GM19438 (cell line): ENCODE results near the gene ECT2.
"Not testable (repeated sequence)": the region's sequence is repeated elsewhere in the genome, so short reads cannot be mapped to it uniquely, and the experiment has no call there.

Experiments
- ATAC-seq: cut with Tn5 transposase; IDR thresholded peaks from one replicate; pipeline ENCODE4 v1.9.1; 2021; ENCODE audit warnings: low read depth; ENCODE audit not compliant: unreplicated experiment

Gene ECT2

DNA sequence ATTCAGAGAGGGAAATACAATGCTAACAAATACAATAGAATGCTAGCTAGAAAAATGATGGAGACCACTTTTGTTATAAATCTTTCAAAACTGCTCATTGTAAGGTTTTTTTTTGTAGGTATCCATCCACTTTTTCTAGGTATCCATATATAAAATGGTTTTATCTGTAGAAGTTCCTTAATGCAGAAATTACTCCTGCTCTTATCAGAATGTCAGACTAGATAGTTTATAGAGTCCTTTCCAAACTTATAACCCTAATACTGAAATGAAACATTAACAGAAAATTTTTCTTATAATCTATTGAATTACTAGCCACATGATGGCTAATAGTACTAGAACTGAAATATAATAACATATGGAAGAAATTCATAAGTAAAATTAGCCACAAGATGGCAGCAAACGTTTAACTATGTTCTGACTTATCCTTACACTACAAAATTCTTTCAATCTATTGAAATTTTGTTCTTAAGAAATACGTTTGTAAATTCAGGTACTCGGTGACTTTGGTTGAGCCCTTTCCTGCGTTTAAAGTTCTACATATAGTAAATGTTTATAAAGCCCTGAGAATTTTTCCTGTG, 58.5 kb downstream of the ECT2 start:
- no peak for ATAC-seq

- ATAC-seq: no peak
Observed at GRCh38 chr3:172811099-172811498, 60.6 kb downstream of the ECT2 start.

DNA sequence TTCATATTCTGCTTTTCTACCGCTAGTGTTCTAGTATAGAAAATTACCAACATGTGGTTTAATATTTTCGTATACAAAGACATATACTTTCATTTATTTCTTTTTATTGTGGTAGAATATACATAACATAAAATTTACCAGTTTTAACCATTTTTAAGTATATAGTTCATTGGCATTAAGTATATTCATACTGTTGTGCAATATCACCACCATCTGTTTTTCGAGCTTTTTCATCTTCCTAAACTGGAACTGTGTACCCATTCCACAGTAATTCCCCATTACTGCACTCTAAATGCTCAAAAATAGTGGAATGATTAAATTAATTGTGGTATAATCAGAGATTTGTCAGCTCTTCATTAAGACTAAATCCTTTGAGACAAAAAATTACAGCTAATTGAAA, 62.9 kb downstream of the ECT2 start:
- no peak for ATAC-seq

DNA sequence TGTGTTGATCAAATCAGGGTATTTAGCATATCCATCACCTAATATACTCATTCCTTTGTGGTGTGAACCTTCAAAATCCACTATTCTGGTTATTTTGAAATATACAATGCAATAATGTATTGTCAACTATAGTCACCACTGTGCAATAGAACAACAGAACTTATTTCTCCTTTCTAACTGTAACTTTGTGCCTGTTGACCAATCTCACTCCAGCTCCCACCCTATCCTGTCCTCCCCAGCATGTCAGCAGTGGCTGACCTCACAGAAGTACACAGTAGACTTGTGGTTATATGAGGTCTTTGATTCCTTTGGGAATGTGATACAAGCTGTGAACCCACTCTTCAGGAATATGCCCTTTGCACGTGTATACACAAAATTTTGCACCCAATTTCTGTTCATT, 64.2 kb downstream of the ECT2 start:
- ATAC-seq: no peak

GRCh38 chr3:172815857-172816256, 65.3 kb downstream of the ECT2 start:
- ATAC-seq: no peak

- no peak for ATAC-seq
Observed at GRCh38 chr3:172816281-172816680, 65.8 kb downstream of the ECT2 start.

DNA sequence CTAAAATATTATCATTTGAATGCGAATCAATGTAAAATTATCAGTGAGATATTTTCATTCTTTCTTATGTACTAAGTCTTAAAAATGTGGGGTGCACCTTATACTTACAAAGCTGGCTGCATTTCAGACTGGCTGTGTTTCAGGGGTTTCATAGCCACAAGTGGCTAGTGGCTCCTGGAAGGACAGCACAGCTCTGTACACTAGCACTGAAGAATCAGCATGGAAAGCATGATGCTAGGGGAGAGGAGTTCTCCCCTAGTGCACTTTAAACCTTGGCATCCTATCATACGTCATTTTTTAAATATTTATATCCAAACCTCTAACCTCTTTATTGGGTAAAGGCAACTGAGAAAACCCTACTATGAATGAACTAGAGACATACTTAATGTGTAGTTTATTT, 66.4 kb downstream of the ECT2 start:
- ATAC-seq: no peak

GRCh38 chr3:172820492-172820891, 70.0 kb downstream of the ECT2 start:
- no peak for ATAC-seq

DNA sequence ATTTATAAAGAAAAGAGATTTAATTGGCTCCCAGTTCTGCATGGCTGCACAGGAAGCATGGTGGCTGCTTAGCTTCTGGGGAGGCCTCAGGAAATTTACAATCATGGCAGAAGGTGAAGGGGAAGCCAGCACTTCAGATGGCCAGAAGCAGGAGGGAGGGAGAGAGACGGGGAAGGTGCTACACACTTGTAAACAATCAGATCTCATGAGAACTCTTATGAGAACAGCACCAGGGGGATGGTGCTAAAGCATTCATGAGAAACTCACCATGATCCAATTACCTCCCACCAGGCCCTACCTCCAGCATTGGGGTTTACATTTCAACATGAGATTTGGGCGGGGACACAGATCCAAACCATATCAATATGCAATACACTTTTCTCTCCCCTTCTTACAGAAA, 73.7 kb downstream of the ECT2 start:
- no peak for ATAC-seq

DNA sequence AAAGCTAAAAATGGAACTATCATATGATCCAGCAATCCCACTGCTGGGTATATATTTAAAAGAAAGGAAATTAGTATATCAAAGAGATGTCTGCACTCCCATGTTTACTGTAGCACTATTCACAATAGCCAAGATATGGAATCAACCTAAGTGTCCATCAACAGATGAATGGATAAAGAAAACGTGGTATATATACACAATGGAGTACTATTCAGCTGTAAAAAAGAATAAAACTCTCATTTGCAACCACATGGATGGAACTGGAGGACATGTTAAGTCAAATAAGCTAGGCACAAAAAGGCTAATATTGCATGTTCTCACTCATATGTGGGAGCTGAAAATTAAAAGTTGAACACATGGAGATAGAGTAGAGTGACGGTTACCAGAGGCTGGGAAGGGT, 76.7 kb downstream of the ECT2 start:
- ATAC-seq: not testable (repeated sequence)

- ATAC-seq: no peak
Observed at GRCh38 chr3:172832983-172833382, 82.5 kb downstream of the ECT2 start.

- ATAC-seq: no peak
Observed at GRCh38 chr3:172836390-172836997, 86.0 kb downstream of the ECT2 start.

- ATAC-seq: no peak
Observed at GRCh38 chr3:172839679-172840078, 89.2 kb downstream of the ECT2 start.

GRCh38 chr3:172840463-172840862, 89.9 kb downstream of the ECT2 start:
- ATAC-seq: no peak

- no peak for ATAC-seq
Observed at GRCh38 chr3:172840913-172841312, 90.4 kb downstream of the ECT2 start.

GRCh38 chr3:172844428-172844827, 93.9 kb downstream of the ECT2 start:
- no peak for ATAC-seq

- ATAC-seq: peak; percentile 80
Observed at GRCh38 chr3:172846103-172846561, 95.6 kb downstream of the ECT2 start.

DNA sequence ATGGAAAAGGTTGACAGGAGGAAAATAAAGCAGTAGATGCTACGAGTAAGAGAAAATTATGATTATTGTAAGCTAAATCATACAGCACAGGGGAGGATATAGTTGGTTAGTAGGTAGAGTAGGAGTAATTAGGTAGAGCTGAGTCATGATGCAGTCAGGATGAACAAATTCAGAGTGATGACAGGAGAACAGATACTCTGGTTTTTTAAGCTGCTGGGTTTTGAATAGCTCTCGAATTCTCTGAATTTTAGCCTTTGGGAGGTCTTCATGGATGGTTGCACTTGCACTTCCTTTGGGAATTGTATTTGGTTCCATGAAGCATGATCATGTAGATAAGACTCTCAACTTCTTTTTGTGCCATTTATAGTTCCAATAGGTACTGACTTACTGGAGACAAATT, 96.2 kb downstream of the ECT2 start:
- ATAC-seq: no peak

- ATAC-seq: no peak
Observed at GRCh38 chr3:172847292-172847691, 96.8 kb downstream of the ECT2 start.

- ATAC-seq: no peak
Observed at GRCh38 chr3:172848910-172849309, 98.4 kb downstream of the ECT2 start.

- no peak for ATAC-seq
Observed at GRCh38 chr3:172853005-172853404, 102.5 kb downstream of the ECT2 start.

DNA sequence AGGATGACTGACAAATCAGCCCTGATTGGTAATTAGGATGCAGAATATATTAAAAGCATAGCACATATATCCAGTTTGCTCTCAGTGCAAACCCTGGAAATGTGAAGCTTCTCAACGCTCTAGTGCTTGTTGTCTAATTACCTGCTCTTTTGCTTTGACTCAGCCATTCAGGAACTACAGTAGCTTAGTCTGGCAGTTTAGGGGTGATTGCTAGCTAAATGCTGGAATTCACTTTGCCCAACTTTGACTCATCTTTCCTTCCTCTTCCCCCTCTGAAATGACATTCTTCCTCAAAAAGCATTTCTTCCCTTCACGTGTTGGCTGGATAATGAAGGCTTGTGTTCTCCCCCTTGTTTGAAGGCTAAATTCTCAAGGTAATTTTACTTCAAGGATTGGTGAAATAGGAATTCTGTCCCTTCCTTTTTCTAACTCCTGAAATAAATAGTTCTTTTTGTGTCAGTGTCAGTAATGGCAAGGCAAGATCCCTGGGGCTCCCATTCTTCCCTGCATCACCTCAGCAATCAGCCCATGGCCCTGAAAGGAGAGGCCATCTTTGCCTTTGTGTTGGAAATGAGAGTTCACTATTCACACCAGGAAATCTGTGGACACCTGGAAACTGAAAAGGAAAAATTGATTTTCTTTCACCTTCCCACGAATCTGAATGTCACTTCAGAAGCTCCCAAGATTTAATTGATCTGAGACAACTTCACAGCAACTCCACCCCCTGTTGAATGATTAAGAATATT, 103.6 kb downstream of the ECT2 start:
- ATAC-seq: no peak
